Activated naive CD4-positive, alpha-beta T cell treated with anti-CD3 and anti-CD28 coated beads for 36 hours (primary cell): ENCODE results near the gene CITED2. TPM values are rescaled to one million over a fixed set of nuclear protein-coding genes. Genes with fewer than 3 reads are reported as not detected.
A peak's percentile ranks its signal among the peaks of the same experiment; 100 is the strongest.
"Not testable (repeated sequence)": the region's sequence is repeated elsewhere in the genome, so short reads cannot be mapped to it uniquely, and the experiment has no call there.

Source experiments
- CTCF ChIA-PET: fragments of 350-600 bp; sonication (Branson Sonifier 250); formaldehyde crosslinking; loops from one replicate; lab custom pipeline; 2021; ENCODE audit warnings: antibody characterized with exemption; lab: Charles Lee
- DNase-seq: peaks from one replicate; pipeline ENCODE4 v3.0.0-alpha.2; 2020
- H3K27ac Mint-ChIP-seq: one replicate; pipeline ENCODE4 v1.8.0; 2021; ENCODE audit warnings: mild to moderate bottlenecking, mixed read lengths
- H3K27me3 Mint-ChIP-seq: one replicate; pipeline ENCODE4 v1.8.0; 2021; ENCODE audit warnings: low read depth, mixed read lengths
- H3K36me3 Mint-ChIP-seq: one replicate; pipeline ENCODE4 v1.8.0; 2021; ENCODE audit warnings: low read depth, mixed read lengths
- H3K4me1 Mint-ChIP-seq: one replicate; pipeline ENCODE4 v1.8.0; 2021; ENCODE audit warnings: low read depth, mixed read lengths
- H3K4me3 Mint-ChIP-seq: one replicate; pipeline ENCODE4 v1.8.0; 2021; ENCODE audit warnings: mild to moderate bottlenecking, moderate library complexity, mixed read lengths
- H3K9me3 Mint-ChIP-seq: one replicate; pipeline ENCODE4 v1.8.0; 2021; ENCODE audit warnings: mixed read lengths
- intact Hi-C: fragments of 100-400 bp; cut with micrococcal nuclease; formaldehyde crosslinking; loops from one replicate; pipeline ENCODE4 v1.15.1; 2023
- total RNA-seq, 2 experiments: library from RNA; stranded (reverse); gene quantifications; one replicate each; pipeline ENCODE4 v1.2.3, GENCODE V29; 2021

The CITED2 gene
- total RNA-seq, 2 experiments from 2014 or later: 22.9 to 23.8 TPM

- H3K9me3 Mint-ChIP-seq: no peaks in the 10 kb centered on the region
- DNase-seq: no peak
- peak overlapping the region; percentile 85 for H3K27ac Mint-ChIP-seq
- H3K4me1 Mint-ChIP-seq: peaks cover 42% of the 10 kb centered on the region
- intact Hi-C loops: loop anchor here (2.0 to 5.0 kb wide), 6 partner anchors 392 to 1937 kb away; no protein-coding TSS in a partner anchor
- H3K36me3 Mint-ChIP-seq: peaks cover 17% of the 10 kb centered on the region
- peak overlapping the region; percentile 59 for H3K4me3 Mint-ChIP-seq
- CTCF ChIA-PET: interaction anchor here (0.6 to 2.8 kb wide), 39 partner anchors 9 to 1306 kb away, joined by 3 to 29 read pairs (median 4); partner anchors contain the start of gene TXLNB
- H3K27me3 Mint-ChIP-seq: no peaks in the 10 kb centered on the region
Measured at GRCh38 chr6:139370283-139370998, 4.0 kb downstream of the CITED2 start.

GRCh38 chr6:139369568-139370282 is 4.7 kb downstream of the CITED2 start:
- intact Hi-C loops: loop anchor here (1.0 to 5.0 kb wide), 8 partner anchors 393 to 1938 kb away; no protein-coding TSS in a partner anchor
- peak; percentile 29 for DNase-seq
- Mint-ChIP-seq H3K4me3 (peak overlapping the region; percentile 59), H3K27me3 (no peaks in the 10 kb centered on the region), H3K36me3 (peaks cover 17% of the 10 kb centered on the region), H3K9me3 (no peaks in the 10 kb centered on the region), H3K27ac (peak overlapping the region; percentile 85), H3K4me1 (peaks cover 42% of the 10 kb centered on the region)
- CTCF ChIA-PET: interaction anchor here (0.5 to 2.8 kb wide), 44 partner anchors 9 to 776 kb away, joined by 3 to 29 read pairs (median 4); partner anchors contain the start of gene TXLNB

- no peak overlapping the region for H3K4me3 Mint-ChIP-seq
- H3K36me3 Mint-ChIP-seq: peaks cover 14% of the 10 kb centered on the region
- DNase-seq: no peak
- intact Hi-C loops: loop anchor here (1.0 kb wide), 2 partner anchors 558 to 627 kb away; no protein-coding TSS in a partner anchor
- CTCF ChIA-PET: interaction anchor here (0.6 to 2.8 kb wide), 33 partner anchors 8 to 775 kb away, joined by 3 to 29 read pairs (median 4); no protein-coding TSS in a partner anchor
- H3K27ac Mint-ChIP-seq: no peak overlapping the region
- peaks cover 44% of the 10 kb centered on the region for H3K4me1 Mint-ChIP-seq
- H3K27me3 Mint-ChIP-seq: no peaks in the 10 kb centered on the region
- no peaks in the 10 kb centered on the region for H3K9me3 Mint-ChIP-seq
Measured at GRCh38 chr6:139369068-139369467, 5.4 kb downstream of the CITED2 start.

GRCh38 chr6:139368661-139369060 is 5.8 kb downstream of the CITED2 start:
- Mint-ChIP-seq H3K4me1 (peaks cover 46% of the 10 kb centered on the region), H3K36me3 (peaks cover 11% of the 10 kb centered on the region), H3K27me3 (no peaks in the 10 kb centered on the region), H3K4me3 (no peak overlapping the region), H3K27ac (no peak overlapping the region), H3K9me3 (no peaks in the 10 kb centered on the region)
- CTCF ChIA-PET: no interaction called here
- intact Hi-C loops: loop anchor here (1.0 kb wide), 2 partner anchors 559 to 628 kb away; no protein-coding TSS in a partner anchor
- DNase-seq: no peak

GRCh38 chr6:139367810-139368351 is 6.6 kb downstream of the CITED2 start:
- Mint-ChIP-seq H3K9me3 (no peaks in the 10 kb centered on the region), H3K36me3 (peaks cover 5% of the 10 kb centered on the region), H3K27me3 (no peaks in the 10 kb centered on the region), H3K4me1 (peaks cover 49% of the 10 kb centered on the region), H3K4me3 (peak overlapping the region; percentile 38), H3K27ac (no peak overlapping the region)
- intact Hi-C loops: no loop called here
- DNase-seq: no peak
- CTCF ChIA-PET: no interaction called here

- CTCF ChIA-PET: interaction anchor here (0.6 to 3.6 kb wide), 45 partner anchors 9 to 779 kb away, joined by 3 to 84 read pairs (median 4); partner anchors contain the start of genes CITED2, HECA, REPS1 and TXLNB
- Mint-ChIP-seq H3K4me1 (peaks cover 32% of the 10 kb centered on the region), H3K9me3 (no peaks in the 10 kb centered on the region), H3K36me3 (no peaks in the 10 kb centered on the region), H3K27ac (no peak overlapping the region), H3K4me3 (no peak overlapping the region), H3K27me3 (no peaks in the 10 kb centered on the region)
- no peak for DNase-seq
- intact Hi-C loops: loop anchor here (1.0 to 2.0 kb wide), 8 partner anchors 74 to 774 kb away; partner anchors contain the start of gene TXLNB
Measured at GRCh38 chr6:139364982-139365379, 9.5 kb downstream of the CITED2 start.

- DNase-seq: no peak
- Mint-ChIP-seq H3K9me3 (no peaks in the 10 kb centered on the region), H3K27me3 (no peaks in the 10 kb centered on the region), H3K4me3 (no peak overlapping the region), H3K4me1 (peaks cover 26% of the 10 kb centered on the region), H3K27ac (no peak overlapping the region), H3K36me3 (no peaks in the 10 kb centered on the region)
- intact Hi-C loops: loop anchor here (1.0 to 2.0 kb wide), 8 partner anchors 74 to 773 kb away; partner anchors contain the start of gene TXLNB
- CTCF ChIA-PET: interaction anchor here (0.6 to 3.6 kb wide), 49 partner anchors 9 to 778 kb away, joined by 3 to 84 read pairs (median 4); partner anchors contain the start of genes CITED2, HECA, REPS1 and TXLNB
Measured at GRCh38 chr6:139364302-139364981, 10.0 kb downstream of the CITED2 start.

GRCh38 chr6:139363797-139364196 is 10.7 kb downstream of the CITED2 start:
- intact Hi-C loops: loop anchor here (1.0 to 2.0 kb wide), 8 partner anchors 73 to 772 kb away; partner anchors contain the start of gene TXLNB
- not testable (repeated sequence) for H3K27me3 Mint-ChIP-seq, H3K9me3 Mint-ChIP-seq, DNase-seq, H3K27ac Mint-ChIP-seq, H3K36me3 Mint-ChIP-seq, H3K4me3 Mint-ChIP-seq
- peaks cover 21% of the 10 kb centered on the region for H3K4me1 Mint-ChIP-seq
- CTCF ChIA-PET: interaction anchor here (0.6 to 3.6 kb wide), 19 partner anchors 9 to 550 kb away, joined by 3 to 84 read pairs (median 5); partner anchors contain the start of gene TXLNB

- H3K27me3 Mint-ChIP-seq, H3K4me3 Mint-ChIP-seq, DNase-seq, H3K9me3 Mint-ChIP-seq, H3K36me3 Mint-ChIP-seq, H3K27ac Mint-ChIP-seq, intact Hi-C loops: not testable (repeated sequence)
- peaks cover 17% of the 10 kb centered on the region for H3K4me1 Mint-ChIP-seq
- CTCF ChIA-PET: interaction anchor here (1.7 to 3.8 kb wide), 2 partner anchors 113 to 143 kb away, joined by 5 to 46 read pairs; no protein-coding TSS in a partner anchor
Measured at GRCh38 chr6:139363123-139363522, 11.3 kb downstream of the CITED2 start.

- no peak for DNase-seq
- Mint-ChIP-seq H3K4me3 (no peak overlapping the region), H3K27ac (no peak overlapping the region), H3K27me3 (no peaks in the 10 kb centered on the region), H3K4me1 (peaks cover 9% of the 10 kb centered on the region), H3K36me3 (no peaks in the 10 kb centered on the region), H3K9me3 (no peaks in the 10 kb centered on the region)
- CTCF ChIA-PET: interaction anchor here (0.7 to 3.8 kb wide), 11 partner anchors 9 to 236 kb away, joined by 3 to 46 read pairs (median 4); no protein-coding TSS in a partner anchor
- intact Hi-C loops: no loop called here
Measured at GRCh38 chr6:139361211-139361610, 13.2 kb downstream of the CITED2 start.

- intact Hi-C loops: no loop called here
- no peak overlapping the region for H3K27ac Mint-ChIP-seq
Measured at GRCh38 chr6:139356924-139357323, 17.5 kb downstream of the CITED2 start.

More at GRCh38 chr6:139356924-139357323, 17.5 kb downstream of the CITED2 start:
- Mint-ChIP-seq H3K9me3 (peaks cover 4% of the 10 kb centered on the region), H3K27me3 (no peaks in the 10 kb centered on the region), H3K36me3 (no peaks in the 10 kb centered on the region), H3K4me1 (peaks cover 7% of the 10 kb centered on the region), H3K4me3 (no peak overlapping the region)
- CTCF ChIA-PET: interaction anchor here (1.0 to 1.5 kb wide), 2 partner anchors 138 to 231 kb away, joined by 3 to 5 read pairs; no protein-coding TSS in a partner anchor
- DNase-seq: no peak
